SK-N-MC (cell line): Measurements from ENCODE around the gene CYSRT1.

Experiments used
- EZH2 ChIP-seq: fragments of 200-600 bp; sonication (generic); IDR thresholded peaks from one replicate; pipeline ENCODE4 v1.6.1; 2017; ENCODE audit warnings: antibody characterized with exemption
- FOXP2 ChIP-seq: optimal IDR thresholded peaks from 2 replicates; pipeline ENCODE3; 2011; ENCODE audit warnings: mild to moderate bottlenecking, moderate library complexity; ENCODE audit not compliant: insufficient read depth; ENCODE audit errors: extremely low read length, control extremely low read depth
- POLR2AphosphoS5 ChIP-seq: IDR thresholded peaks from 2 replicates; pipeline ENCODE4 v1.6.1; 2012; ENCODE audit warnings: mild to moderate bottlenecking, low read depth, low read length, borderline replicate concordance

- no peak for TF ChIP-seq POLR2AphosphoS5
- TF ChIP-seq EZH2, result no peak
- TF ChIP-seq FOXP2, result no peak
Measured at GRCh38 chr9:137266585-137267453, 41.8 kb downstream of the CYSRT1 start.
